WI38 (cell line): ENCODE results near the gene LFNG.
"Not testable (repeated sequence)": the region's sequence is repeated elsewhere in the genome, so short reads cannot be mapped to it uniquely, and the experiment has no call there.

Experiments used
- H3K4me3 ChIP-seq: 2 replicates; pipeline ENCODE4 v1.5.1; 2011; ENCODE audit warnings: low read depth, mild to moderate bottlenecking, control low read depth, low read length
- TF ChIP-seq, protein P1 (sequence below): IDR thresholded peaks from 2 replicates; pipeline ENCODE4 v1.5.1; 2012; ENCODE audit warnings: low read depth, mild to moderate bottlenecking, control low read depth, low read length

Gene LFNG

DNA sequence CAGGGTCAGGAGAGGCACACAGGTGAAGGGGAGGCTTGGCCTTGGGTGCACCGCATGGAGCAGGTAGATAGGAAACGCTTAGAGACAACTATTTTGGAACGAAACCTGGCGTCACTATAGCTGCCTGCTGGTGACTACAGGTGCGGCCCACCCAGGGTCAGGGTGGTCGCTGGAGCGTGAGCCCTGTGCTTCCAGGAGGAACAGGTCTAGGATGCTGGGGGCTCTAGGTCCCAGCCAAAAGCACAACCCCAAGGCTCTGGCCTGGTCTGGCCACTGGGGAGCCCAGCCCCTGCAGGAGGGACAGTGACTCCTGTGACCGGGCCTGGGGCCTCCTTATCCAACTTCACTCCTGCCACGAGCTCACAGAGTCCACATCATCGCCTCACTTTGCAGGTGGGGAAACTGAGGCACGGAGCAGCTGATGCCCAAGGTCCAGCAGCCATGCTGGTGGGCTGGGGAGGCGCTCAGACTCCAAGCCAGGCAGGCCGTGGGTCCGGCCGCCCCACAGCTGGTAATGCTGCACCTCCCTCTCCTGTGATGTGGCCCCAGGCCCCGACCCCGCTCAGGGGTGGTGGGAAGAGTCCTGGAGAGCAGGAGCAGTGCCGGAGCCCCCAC, 9.0 kb downstream of the LFNG start:
- TF ChIP-seq, protein P1, sequence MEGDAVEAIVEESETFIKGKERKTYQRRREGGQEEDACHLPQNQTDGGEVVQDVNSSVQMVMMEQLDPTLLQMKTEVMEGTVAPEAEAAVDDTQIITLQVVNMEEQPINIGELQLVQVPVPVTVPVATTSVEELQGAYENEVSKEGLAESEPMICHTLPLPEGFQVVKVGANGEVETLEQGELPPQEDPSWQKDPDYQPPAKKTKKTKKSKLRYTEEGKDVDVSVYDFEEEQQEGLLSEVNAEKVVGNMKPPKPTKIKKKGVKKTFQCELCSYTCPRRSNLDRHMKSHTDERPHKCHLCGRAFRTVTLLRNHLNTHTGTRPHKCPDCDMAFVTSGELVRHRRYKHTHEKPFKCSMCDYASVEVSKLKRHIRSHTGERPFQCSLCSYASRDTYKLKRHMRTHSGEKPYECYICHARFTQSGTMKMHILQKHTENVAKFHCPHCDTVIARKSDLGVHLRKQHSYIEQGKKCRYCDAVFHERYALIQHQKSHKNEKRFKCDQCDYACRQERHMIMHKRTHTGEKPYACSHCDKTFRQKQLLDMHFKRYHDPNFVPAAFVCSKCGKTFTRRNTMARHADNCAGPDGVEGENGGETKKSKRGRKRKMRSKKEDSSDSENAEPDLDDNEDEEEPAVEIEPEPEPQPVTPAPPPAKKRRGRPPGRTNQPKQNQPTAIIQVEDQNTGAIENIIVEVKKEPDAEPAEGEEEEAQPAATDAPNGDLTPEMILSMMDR, result no peak
- no peak overlapping the region for H3K4me3 ChIP-seq

DNA sequence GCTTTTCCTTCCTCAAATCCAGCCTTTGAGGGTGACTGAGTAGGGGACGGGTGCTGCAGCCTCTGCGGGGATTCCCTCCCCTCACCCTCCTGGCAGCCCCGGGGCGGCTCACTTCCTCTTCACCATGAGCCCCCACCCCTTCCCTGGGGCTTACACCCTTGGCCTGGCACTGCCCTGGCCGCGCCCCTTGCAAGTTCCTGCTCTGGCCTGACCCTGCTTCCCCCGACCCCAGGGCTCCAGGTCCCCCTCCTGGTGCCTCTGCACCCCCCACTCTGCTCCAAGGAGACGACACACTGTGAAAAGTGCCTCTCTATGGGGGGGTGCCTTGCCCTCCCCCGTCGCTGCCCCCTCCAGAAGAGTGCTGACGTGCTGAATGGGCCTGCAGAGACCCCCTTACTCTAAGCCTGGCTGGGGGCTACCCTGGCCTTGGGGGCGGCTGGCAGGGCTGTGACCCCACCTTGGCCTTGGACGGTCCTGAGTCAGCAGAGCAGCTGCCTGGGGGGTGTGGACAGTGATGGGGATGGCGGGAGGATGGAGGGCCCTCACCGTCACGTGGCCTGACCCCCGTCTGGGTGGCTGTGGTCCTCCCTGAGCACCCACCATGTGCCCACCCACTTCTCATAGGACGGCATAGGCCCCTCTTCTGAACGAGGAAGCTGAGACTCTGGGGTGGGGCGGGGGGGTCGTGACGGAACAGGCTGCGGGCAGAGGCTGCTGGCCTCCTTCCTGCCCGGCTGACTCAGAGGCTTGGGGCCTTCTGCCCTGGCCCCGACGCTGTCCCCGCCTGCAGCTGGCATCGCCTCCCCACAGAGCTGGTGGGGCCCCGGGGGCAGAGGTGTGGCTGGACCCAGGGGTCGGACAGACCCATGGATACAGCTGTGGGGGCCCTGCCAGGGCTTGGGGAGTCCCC, 9.8 kb downstream of the LFNG start:
- H3K4me3 ChIP-seq, result no peak overlapping the region
- TF ChIP-seq, protein P1, result no peak

DNA sequence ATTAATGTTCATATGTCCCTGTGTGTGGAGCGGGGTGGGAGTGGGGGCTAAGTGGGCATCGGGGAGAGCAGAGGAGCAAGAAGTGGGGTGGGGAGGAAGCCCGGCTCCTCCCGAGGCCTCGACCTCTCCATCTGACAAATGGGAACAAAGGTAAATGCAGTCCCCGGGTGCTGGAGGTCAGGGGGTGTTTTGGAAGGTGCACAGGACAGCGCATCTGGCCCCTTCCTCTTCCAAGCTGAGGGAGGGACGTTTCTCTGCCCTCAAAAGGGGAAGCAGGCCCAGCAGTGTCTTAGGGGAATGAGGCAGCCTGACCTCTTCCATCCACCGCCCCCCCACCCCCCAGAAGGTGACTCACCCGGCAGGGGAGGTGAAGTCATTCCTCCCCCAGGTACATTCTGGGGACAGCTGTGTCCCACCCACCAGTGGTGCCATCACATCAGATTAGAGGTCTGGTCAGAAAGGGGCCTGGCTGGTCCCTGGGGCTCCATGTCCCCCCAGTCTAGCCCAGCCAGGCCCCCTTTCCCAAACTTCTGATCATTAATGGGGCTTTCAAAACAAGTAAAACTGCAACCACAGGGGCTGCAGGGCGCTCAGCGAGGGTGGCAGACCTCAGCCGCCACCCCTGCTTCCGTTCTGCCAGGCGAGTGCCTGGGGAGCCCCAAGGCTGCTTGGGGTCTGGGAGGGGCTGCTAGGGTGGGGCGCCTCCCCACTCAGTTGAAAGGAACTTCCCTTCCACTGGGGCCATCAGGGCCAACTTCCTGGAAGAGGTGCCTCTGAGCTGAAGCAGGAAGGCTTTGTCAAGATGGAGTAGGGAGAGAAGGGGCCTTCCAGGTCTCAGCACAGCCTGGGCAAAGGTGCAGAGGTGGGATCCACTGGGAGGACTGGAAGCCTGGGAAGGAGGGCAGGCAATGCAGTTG, 10.8 kb downstream of the LFNG start:
- no peak overlapping the region for H3K4me3 ChIP-seq
- TF ChIP-seq, protein P1, result no peak

DNA sequence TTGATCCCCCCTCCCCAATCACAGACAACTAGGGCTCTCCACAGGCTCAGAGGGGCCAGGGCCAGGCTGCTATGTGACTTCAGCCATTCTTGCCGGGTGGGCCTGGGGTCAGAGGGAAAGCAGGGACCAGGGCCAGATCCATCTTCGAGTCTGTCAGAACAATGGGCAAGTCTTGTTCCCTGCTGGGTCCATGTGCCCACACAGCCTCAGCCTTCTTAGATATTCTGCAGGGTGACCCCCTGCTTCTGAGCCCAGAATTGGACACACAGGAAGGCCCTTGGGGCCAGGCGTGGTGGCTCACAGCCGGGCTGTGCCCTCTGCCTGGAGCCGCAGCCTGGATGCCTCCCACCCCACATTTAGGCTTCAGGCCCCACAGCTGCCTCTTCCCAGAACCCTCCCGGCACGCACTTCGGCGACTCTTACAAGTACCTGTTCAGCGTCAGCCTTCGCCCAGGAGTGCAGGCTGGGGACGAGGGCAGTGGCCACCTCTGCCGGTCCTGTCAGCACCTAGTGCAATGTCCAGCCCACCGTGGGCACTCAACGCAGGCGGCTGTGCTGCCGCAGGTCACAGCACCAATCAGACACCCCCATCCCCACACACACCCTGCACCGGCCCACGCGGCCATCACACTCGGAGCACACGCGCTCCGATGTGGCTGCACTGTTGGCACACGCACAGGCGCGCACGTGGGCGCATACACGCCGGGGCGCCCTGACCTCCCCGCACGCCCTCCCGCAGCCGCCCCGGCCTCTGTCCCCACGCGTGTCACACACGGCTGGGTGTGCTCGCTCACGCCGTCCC, 11.6 kb downstream of the LFNG start:
- not testable (repeated sequence) for H3K4me3 ChIP-seq

DNA sequence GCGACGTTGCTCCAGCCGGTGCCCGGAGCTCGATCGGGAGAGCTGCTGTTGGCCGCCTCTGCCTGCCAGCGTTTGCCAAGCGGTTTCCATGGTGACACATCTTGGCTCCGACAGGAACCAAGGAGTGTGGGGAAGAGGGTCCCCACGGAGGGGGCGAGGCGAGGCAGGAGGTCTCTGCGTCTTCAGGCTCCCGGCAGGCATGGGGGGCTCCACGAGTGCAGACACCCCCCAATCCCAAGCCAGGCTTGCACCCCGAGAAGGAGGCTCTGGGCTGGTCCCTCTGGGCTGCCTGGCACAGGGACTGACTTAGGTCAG, 12.2 kb downstream of the LFNG start:
- H3K4me3 ChIP-seq, result not testable (repeated sequence)

DNA sequence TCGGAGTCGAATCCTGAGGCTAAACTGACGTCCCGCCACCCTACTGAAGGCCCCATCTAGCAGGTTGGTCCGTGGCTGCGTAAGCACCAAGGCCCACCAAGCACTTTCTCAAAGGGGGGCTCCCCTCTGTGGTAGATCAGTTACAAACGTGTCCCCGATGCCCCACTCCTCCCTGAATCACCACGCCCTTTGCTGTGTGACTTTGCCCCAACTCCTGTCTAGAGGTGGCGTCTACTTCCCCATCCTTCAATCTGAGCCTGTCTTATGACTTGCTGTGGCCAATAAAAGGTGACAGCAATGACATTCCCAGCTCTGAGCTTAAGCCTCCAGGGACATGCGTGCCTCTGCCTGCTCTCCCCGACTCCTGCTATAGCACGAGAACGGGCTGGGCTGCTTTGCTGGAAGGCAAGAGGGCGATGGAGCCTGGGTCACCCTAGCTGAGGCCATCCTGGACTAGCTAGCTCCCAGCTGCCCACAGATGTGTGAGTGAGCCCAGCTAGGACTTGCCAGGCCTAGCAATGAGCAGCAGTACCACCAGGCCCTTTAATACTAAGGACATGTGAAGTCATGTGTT, 12.7 kb downstream of the LFNG start:
- H3K4me3 ChIP-seq, result not testable (repeated sequence)

DNA sequence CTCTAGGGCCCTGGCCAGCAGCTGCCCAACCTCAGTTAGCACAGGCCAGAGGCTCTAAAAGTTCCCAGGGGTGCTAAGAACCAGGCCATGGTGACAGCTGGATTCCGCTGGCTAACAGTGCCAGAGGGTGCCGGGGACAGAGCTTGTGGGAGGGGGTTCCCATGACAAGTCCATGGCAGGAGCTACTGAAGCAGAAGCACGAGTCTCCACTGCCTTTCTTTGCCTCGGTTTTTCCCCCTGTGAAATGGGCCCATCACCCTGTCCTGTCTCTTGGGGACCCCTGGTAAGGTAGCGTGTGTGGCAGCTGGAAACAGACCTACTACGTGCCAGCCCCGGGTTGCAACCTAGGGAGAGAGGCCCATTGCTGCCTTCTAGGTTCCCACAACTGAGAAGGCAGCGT, 13.2 kb downstream of the LFNG start:
- H3K4me3 ChIP-seq, result not testable (repeated sequence)

DNA sequence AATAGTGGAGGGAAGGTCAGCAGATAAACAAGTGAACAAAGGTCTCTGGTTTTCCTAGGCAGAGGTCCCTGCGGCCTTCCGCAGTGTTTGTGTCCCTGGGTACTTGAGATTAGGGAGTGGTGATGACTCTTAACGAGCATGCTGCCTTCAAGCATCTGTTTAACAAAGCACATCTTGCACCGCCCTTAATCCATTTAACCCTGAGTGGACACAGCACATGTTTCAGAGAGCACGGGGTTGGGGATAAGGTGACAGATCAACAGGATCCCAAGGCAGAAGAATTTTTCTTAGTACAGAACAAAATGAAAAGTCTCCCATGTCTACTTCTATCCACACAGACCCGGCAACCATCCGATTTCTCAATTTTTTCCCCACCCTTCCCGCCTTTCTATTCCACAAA, 14.0 kb downstream of the LFNG start:
- H3K4me3 ChIP-seq, result not testable (repeated sequence)

DNA sequence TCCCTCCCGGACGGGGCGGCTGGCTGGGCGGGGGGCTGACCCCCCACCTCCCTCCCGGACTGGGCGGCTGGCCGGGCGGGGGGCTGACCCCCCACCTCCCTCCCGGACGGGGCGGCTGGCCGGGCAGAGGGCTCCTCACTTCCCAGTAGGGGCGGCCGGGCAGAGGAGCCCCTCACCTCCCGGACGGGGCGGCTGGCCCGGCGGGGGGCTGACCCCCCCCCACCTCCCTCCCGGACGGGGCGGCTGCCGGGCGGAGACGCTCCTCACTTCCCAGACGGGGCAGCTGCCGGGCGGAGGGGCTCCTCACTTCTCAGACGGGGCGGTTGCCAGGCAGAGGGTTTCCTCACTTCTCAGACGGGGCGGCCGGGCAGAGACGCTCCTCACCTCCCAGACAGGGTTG, 14.6 kb downstream of the LFNG start:
- not testable (repeated sequence) for H3K4me3 ChIP-seq

DNA sequence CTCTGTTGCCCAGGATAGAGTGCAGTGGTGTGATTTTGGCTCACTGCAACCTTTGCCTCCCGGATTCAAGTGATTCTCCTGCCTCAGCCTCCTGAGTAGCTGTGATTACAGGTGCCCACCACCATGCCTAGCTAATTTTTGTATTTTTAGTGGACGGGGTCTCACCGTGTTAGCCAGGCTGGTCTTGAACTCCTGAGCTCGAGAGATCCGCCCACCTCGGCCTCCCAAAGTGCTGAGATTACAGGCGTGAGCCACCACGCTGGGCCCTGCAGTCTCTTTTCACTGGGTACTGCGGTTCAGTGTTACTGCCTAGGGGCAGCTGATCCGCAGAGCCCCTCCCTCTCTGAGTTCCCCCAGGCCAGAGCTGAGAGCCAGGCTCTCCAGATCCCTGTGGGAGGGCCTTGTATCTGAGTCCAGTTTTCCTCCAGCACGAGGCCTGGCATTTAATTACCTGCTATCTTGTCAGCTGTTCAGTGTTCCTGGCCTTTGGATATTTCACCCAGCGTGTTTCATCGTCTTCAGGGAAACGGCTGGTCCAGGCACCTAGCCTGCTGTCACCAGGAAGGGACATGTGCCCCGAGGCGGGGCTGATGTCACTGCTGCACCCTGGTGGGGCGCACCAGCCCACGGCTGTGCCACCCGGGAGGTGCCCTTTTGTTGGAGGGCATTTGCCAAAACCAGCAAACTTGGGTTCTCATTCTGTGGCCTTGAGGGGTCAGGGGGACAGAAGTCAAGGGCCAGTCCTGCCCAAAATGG, 16.5 kb downstream of the LFNG start:
- H3K4me3 ChIP-seq, result not testable (repeated sequence)
